ENCODE data around the gene PTPRT. TPM values are rescaled to one million over a fixed set of nuclear protein-coding genes. Genes with fewer than 3 reads are reported as not detected.

The PTPRT gene
- total RNA-seq, 1 experiment from 2014 or later: not detected

GRCh38 chr20:42173440-42173839 is 1016.3 kb downstream of the PTPRT start:
- CTCF ChIA-PET: no interaction called here
- no peaks in the 10 kb centered on the region for H3K4me1 Mint-ChIP-seq (ENCODE audit: low read depth, unreplicated experiment)
- no peak for TF ChIP-seq CTCF (IDR thresholded peaks at IDR 0.05; ENCODE audit: unreplicated experiment)
- DNase-seq: no peak
- BruUV-seq (replicated peaks): no TSS peak
- peaks cover 11% of the 10 kb centered on the region for H3K9me3 Mint-ChIP-seq (ENCODE audit: low read depth, unreplicated experiment)
- intact Hi-C loops (cut with micrococcal nuclease; ENCODE audit: unreplicated experiment): no loop called here
- no peak overlapping the region for H3K27ac Mint-ChIP-seq (ENCODE audit: unreplicated experiment)
- H3K4me3 Mint-ChIP-seq (ENCODE audit: low read depth, unreplicated experiment): no peak overlapping the region
- H3K36me3 Mint-ChIP-seq (ENCODE audit: insufficient read depth, unreplicated experiment): no peaks in the 10 kb centered on the region
- H3K27me3 Mint-ChIP-seq (ENCODE audit: unreplicated experiment): no peaks in the 10 kb centered on the region

GRCh38 chr20:42164121-42164890 is 1025.4 kb downstream of the PTPRT start:
- H3K27ac Mint-ChIP-seq (ENCODE audit: unreplicated experiment): no peak overlapping the region

GRCh38 chr20:42161228-42161829 is 1028.4 kb downstream of the PTPRT start:
- H3K4me3 Mint-ChIP-seq (ENCODE audit: low read depth, unreplicated experiment): no peak overlapping the region
- CTCF ChIA-PET: interaction anchor here (0.6 to 0.7 kb wide), 2 partner anchors 170 to 487 kb away, joined by 3 to 6 read pairs; no protein-coding TSS in a partner anchor
- H3K4me1 Mint-ChIP-seq (ENCODE audit: low read depth, unreplicated experiment): no peaks in the 10 kb centered on the region
- no peak overlapping the region for H3K27ac Mint-ChIP-seq (ENCODE audit: unreplicated experiment)
- H3K9me3 Mint-ChIP-seq (ENCODE audit: low read depth, unreplicated experiment): peaks cover 8% of the 10 kb centered on the region
- intact Hi-C loops (cut with micrococcal nuclease; ENCODE audit: unreplicated experiment): no loop called here
- peaks cover 14% of the 10 kb centered on the region for H3K27me3 Mint-ChIP-seq (ENCODE audit: unreplicated experiment)
- TF ChIP-seq CTCF (IDR thresholded peaks at IDR 0.05; ENCODE audit: unreplicated experiment): no peak
- no TSS peak for BruUV-seq (replicated peaks)
- H3K36me3 Mint-ChIP-seq (ENCODE audit: insufficient read depth, unreplicated experiment): no peaks in the 10 kb centered on the region
- DNase-seq: no peak

More at GRCh38 chr20:42164121-42164890, 1025.4 kb downstream of the PTPRT start:
- peaks cover 14% of the 10 kb centered on the region for H3K27me3 Mint-ChIP-seq (ENCODE audit: unreplicated experiment)
- no TSS peak for BruUV-seq (replicated peaks)
- intact Hi-C loops (cut with micrococcal nuclease; ENCODE audit: unreplicated experiment): no loop called here
- H3K4me1 Mint-ChIP-seq (ENCODE audit: low read depth, unreplicated experiment): no peaks in the 10 kb centered on the region
- no peak for TF ChIP-seq CTCF (IDR thresholded peaks at IDR 0.05; ENCODE audit: unreplicated experiment)
- no peak overlapping the region for H3K4me3 Mint-ChIP-seq (ENCODE audit: low read depth, unreplicated experiment)
- no peak for DNase-seq
- no peaks in the 10 kb centered on the region for H3K36me3 Mint-ChIP-seq (ENCODE audit: insufficient read depth, unreplicated experiment)
- CTCF ChIA-PET: no interaction called here
- H3K9me3 Mint-ChIP-seq (ENCODE audit: low read depth, unreplicated experiment): peaks cover 9% of the 10 kb centered on the region

- peaks cover 11% of the 10 kb centered on the region for H3K9me3 Mint-ChIP-seq (ENCODE audit: low read depth, unreplicated experiment)
- no TSS peak for BruUV-seq (replicated peaks)
- H3K4me3 Mint-ChIP-seq (ENCODE audit: low read depth, unreplicated experiment): no peak overlapping the region
- no peak overlapping the region for H3K27ac Mint-ChIP-seq (ENCODE audit: unreplicated experiment)
- H3K4me1 Mint-ChIP-seq (ENCODE audit: low read depth, unreplicated experiment): no peaks in the 10 kb centered on the region
- intact Hi-C loops (cut with micrococcal nuclease; ENCODE audit: unreplicated experiment): no loop called here
- CTCF ChIA-PET: interaction anchor here (0.6 kb wide), 1 partner anchor 63 kb away, joined by 5 read pairs; no protein-coding TSS in a partner anchor
- no peaks in the 10 kb centered on the region for H3K36me3 Mint-ChIP-seq (ENCODE audit: insufficient read depth, unreplicated experiment)
- TF ChIP-seq CTCF (IDR thresholded peaks at IDR 0.05; ENCODE audit: unreplicated experiment): no peak
- peaks cover 14% of the 10 kb centered on the region for H3K27me3 Mint-ChIP-seq (ENCODE audit: unreplicated experiment)
- DNase-seq: no peak
Observed at GRCh38 chr20:42159808-42160207, 1029.9 kb downstream of the PTPRT start.
